ENCODE measurements around the gene KRTAP10-6. TPM values are rescaled to one million over a fixed set of nuclear protein-coding genes. Genes with fewer than 3 reads are reported as not detected.

The KRTAP10-6 gene
- total and polyA plus RNA-seq, 2 donors (not counting 1 experiment from before 2014, with no cell fraction given), result not detected

DNA sequence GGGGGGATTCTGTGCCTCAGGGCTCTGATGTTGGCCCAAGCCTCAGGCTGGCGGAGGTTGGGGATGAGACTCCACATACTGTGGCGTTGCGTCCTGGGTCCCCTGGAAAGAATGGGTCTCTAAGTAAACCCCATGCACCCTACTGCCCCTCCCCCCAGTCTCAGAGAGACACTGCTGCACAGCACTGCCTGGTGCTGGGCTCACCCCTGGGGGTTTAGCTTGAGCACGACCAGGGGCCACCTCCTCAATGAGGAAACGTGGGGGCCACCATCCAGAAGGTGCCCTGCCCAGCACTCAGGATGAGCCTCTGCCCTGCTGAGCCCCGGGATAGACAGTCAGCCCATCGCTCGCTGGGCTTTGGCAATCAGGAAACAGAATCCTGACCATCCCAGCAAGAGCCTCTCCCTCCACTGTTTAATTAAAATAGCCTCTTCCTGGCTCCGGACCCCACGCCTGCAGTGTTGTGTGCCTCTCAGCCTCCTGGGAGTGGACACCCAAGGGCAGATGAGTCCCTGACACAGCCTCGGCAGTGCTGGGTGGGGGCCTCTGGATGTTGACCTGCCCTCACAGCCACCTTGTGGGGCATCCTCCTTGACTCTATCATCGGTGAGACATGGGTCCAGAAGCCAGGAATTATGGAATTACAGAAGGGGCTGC lies 22.3 kb downstream of the KRTAP10-6 start:
- no peak overlapping the region for H3K9ac ChIP-seq (ENCODE audit: low read length)
- H3K4me1 ChIP-seq (ENCODE audit: control insufficient read depth in 2 of 2, insufficient read depth in 2 of 2, low read length in 2 of 2), result peaks cover 12 to 18% of the 10 kb centered on the region in 2 donors
- ChIA-PET CTCF (no interaction called here), POLR2A (no interaction called here)
- 89% methylated on average over 11 of the region's 12 CpGs for WGBS (ENCODE audit: insufficient coverage)
- peaks cover 20% of the 10 kb centered on the region for H3K4me1 Mint-ChIP-seq
- no peaks in the 10 kb centered on the region for H3K36me3 ChIP-seq (replicated peaks in 1 of 2; ENCODE audit: control extremely low read depth in 1 of 2, control insufficient read depth in 1 of 2, extremely low read depth in 1 of 2, insufficient read depth in 2 of 2, low read length in 1 of 2)
- no peak for TF ChIP-seq EZH2 (IDR thresholded peaks at IDR 0.05; ENCODE audit: borderline replicate concordance, insufficient read depth, low read depth, low read length, poor library complexity, severe bottlenecking)
- TF ChIP-seq, protein P1, sequence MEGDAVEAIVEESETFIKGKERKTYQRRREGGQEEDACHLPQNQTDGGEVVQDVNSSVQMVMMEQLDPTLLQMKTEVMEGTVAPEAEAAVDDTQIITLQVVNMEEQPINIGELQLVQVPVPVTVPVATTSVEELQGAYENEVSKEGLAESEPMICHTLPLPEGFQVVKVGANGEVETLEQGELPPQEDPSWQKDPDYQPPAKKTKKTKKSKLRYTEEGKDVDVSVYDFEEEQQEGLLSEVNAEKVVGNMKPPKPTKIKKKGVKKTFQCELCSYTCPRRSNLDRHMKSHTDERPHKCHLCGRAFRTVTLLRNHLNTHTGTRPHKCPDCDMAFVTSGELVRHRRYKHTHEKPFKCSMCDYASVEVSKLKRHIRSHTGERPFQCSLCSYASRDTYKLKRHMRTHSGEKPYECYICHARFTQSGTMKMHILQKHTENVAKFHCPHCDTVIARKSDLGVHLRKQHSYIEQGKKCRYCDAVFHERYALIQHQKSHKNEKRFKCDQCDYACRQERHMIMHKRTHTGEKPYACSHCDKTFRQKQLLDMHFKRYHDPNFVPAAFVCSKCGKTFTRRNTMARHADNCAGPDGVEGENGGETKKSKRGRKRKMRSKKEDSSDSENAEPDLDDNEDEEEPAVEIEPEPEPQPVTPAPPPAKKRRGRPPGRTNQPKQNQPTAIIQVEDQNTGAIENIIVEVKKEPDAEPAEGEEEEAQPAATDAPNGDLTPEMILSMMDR (IDR thresholded peaks at IDR 0.05), result no peak
- no peak overlapping the region for H3K4me3 ChIP-seq (ENCODE audit: control extremely low read depth in 1 of 5, extremely low read depth in 1 of 5, insufficient read depth in 1 of 5, low read depth in 2 of 5, low read length in 4 of 5)
- peaks cover 27% of the 10 kb centered on the region for H3K27me3 Mint-ChIP-seq
- H3K79me2 ChIP-seq (ENCODE audit: control insufficient read depth, insufficient read depth, low read length), result no peaks in the 10 kb centered on the region
- H2AFZ ChIP-seq (ENCODE audit: insufficient read depth, low read depth, low read length, poor library complexity, severe bottlenecking), result no peak overlapping the region
- peaks cover 2% of the 10 kb centered on the region for H3K9me3 Mint-ChIP-seq (ENCODE audit: insufficient read depth)
- H3K4me3 Mint-ChIP-seq, result no peak overlapping the region
- DNase-seq (no peak), ATAC-seq (ENCODE audit: low read depth) (no peak)
- H3K27ac Mint-ChIP-seq, result no peak overlapping the region
- peaks cover 0 to 2% (median 0%) of the 10 kb centered on the region in 4 experiments for H3K27me3 ChIP-seq (replicated peaks in 1 of 4; ENCODE audit: control extremely low read depth in 1 of 4, control insufficient read depth in 3 of 4, insufficient read depth in 4 of 4, low read length in 3 of 4)
- H3K9me3 ChIP-seq (ENCODE audit: control extremely low read depth in 1 of 3, control insufficient read depth in 2 of 3, insufficient read depth in 1 of 3, low read length in 2 of 3), result peaks cover 0 to 18% (median 2%) of the 10 kb centered on the region in 3 donors
- no peak overlapping the region for H3K27ac ChIP-seq (ENCODE audit: low read length in 2 of 2)
- intact Hi-C loops (cut with micrococcal nuclease), result loop anchor here (5.0 kb wide), 1 partner anchor 542 kb away; no protein-coding TSS in a partner anchor
- no peaks in the 10 kb centered on the region for H4K20me1 ChIP-seq (ENCODE audit: control insufficient read depth, insufficient read depth, low read length, poor library complexity, severe bottlenecking)
- no peak overlapping the region for H3K4me2 ChIP-seq (replicated peaks; ENCODE audit: low read depth, low read length, poor library complexity, severe bottlenecking)

Data from B cell (primary cell).